ENCODE results near the gene HOGA1. TPM values are rescaled to one million over a fixed set of nuclear protein-coding genes. Genes with fewer than 3 reads are reported as not detected.

Gene HOGA1
- polyA plus RNA-seq, 1 of the 3 experiments (the other 2 are of a cell fraction): 2.9 TPM

DNA sequence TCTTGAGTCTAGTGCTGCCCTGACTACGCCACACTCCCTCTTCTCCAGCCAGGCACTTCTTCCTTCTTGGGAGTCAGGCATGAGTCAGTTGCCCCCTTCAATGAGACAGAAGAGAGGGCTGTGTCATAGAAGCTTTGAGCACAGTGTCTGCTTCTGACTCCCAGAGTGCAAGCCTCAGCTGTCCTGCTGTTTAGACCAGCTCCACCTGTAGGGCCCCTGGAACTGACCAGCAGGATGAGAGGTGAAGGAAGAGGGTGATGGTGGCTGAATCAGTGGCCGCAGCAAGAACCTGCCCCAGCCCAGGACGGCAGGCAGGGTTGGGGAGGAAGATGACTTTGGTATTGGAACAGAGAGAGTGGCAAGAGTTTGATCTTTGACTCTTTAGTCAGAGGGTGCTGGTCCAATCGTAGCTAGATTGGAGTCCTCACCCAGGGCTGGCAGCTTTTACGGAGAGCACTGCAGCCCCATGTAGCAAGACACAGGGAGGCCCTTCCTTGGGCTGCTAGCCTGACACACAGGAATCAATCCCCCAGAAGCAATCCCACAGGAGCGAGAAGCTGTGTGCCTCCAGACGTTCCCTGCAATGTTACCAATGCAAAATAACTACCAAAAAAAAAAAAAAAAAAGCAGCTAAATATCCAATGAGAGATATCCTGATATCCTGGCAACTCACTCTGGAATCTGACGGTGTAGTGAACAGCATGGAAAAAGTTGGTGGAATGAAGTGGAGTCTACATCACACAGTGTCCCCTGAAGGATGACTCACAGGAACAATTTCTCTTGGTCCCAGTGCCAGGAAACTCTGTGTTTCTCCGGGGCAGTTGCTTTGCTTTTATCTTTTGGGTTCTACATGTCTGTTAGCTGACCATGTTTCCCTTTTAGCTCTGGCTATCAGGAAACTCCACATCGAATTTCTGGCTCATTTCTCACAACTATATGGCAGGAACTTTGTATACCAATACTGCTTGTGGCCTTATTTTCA, 12.2 kb downstream of the HOGA1 start:
- peak; percentile 29 for DNase-seq
- Histone ChIP-seq H3K36me3 (replicated peaks in 1 of 2; ENCODE audit: control insufficient read depth in 1 of 2, insufficient read depth in 2 of 2, low read length in 1 of 2) (no peaks in the 10 kb centered on the region), H3K4me3 (ENCODE audit: low read depth in 2 of 2, low read length in 1 of 2) (peak overlapping the region in 1 of 2 experiments; percentile 7; a peak in 1 of 4 replicates), H3K9ac (peak overlapping the region; percentile 58), H3F3A (replicated peaks; ENCODE audit: insufficient read depth) (peaks cover 38% of the 10 kb centered on the region), H3K9me3 (no peaks in the 10 kb centered on the region), H3K9me2 (no peaks in the 10 kb centered on the region), H3K79me2 (ENCODE audit: insufficient read depth) (no peaks in the 10 kb centered on the region), H3K27me3 (ENCODE audit: insufficient read depth) (no peaks in the 10 kb centered on the region), H3K4me2 (peak overlapping the region; percentile 56), H3K27ac (ENCODE audit: low read depth in 2 of 2, low read length in 1 of 2) (peak overlapping the region; percentile 11 to 91; a peak in 3 of 4 replicates), H4K20me1 (ENCODE audit: insufficient read depth) (no peaks in the 10 kb centered on the region), H2AFZ (ENCODE audit: low read depth) (peak overlapping the region; percentile 32; the same call in 1 of the 2 replicates), H3K4me1 (ENCODE audit: control insufficient read depth in 1 of 2, insufficient read depth in 2 of 2, low read depth in 1 of 2, low read length in 1 of 2) (peaks cover 3 to 23% of the 10 kb centered on the region in 2 experiments; a peak in 3 of 4 replicates)
- whole genome bisulfite sequencing (ENCODE audit: low lambda C conversion rate): 12% methylated on average over 10 of the region's 10 CpGs
- TF ChIP-seq GABPA (IDR thresholded peaks at IDR 0.05; ENCODE audit: low read depth) (no peak), JUND (IDR thresholded peaks at IDR 0.05) (peak; percentile 81), SIN3A (IDR thresholded peaks at IDR 0.05; ENCODE audit: borderline replicate concordance, low read depth, low read length) (no peak), TAF1 (IDR thresholded peaks at IDR 0.05; ENCODE audit: borderline replicate concordance, low read depth, low read length) (no peak), FOSL2 (IDR thresholded peaks at IDR 0.05; ENCODE audit: borderline replicate concordance, low read depth) (peak; percentile 86), TCF12 (IDR thresholded peaks at IDR 0.05) (peak; percentile 41), FOXM1 (IDR thresholded peaks at IDR 0.05; ENCODE audit: low read depth) (no peak), NFIC (IDR thresholded peaks at IDR 0.05; ENCODE audit: borderline replicate concordance) (peak; percentile 77), EP300 (IDR thresholded peaks at IDR 0.05; ENCODE audit: borderline replicate concordance in 1 of 2, low read depth in 1 of 2, low read length in 1 of 2) (peak in 1 of 2 experiments; percentile 55; a peak in 1 of 4 replicates), TEAD4 (IDR thresholded peaks at IDR 0.05; ENCODE audit: borderline replicate concordance, insufficient read depth) (peak; percentile 39; the same call in 1 of the 2 replicates)
- TF ChIP-seq, protein P1, sequence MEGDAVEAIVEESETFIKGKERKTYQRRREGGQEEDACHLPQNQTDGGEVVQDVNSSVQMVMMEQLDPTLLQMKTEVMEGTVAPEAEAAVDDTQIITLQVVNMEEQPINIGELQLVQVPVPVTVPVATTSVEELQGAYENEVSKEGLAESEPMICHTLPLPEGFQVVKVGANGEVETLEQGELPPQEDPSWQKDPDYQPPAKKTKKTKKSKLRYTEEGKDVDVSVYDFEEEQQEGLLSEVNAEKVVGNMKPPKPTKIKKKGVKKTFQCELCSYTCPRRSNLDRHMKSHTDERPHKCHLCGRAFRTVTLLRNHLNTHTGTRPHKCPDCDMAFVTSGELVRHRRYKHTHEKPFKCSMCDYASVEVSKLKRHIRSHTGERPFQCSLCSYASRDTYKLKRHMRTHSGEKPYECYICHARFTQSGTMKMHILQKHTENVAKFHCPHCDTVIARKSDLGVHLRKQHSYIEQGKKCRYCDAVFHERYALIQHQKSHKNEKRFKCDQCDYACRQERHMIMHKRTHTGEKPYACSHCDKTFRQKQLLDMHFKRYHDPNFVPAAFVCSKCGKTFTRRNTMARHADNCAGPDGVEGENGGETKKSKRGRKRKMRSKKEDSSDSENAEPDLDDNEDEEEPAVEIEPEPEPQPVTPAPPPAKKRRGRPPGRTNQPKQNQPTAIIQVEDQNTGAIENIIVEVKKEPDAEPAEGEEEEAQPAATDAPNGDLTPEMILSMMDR (IDR thresholded peaks at IDR 0.05): 0 out of 2 replicates have a peak, but pooled peaks have one; percentile 11
- TF ChIP-seq, protein P2, sequence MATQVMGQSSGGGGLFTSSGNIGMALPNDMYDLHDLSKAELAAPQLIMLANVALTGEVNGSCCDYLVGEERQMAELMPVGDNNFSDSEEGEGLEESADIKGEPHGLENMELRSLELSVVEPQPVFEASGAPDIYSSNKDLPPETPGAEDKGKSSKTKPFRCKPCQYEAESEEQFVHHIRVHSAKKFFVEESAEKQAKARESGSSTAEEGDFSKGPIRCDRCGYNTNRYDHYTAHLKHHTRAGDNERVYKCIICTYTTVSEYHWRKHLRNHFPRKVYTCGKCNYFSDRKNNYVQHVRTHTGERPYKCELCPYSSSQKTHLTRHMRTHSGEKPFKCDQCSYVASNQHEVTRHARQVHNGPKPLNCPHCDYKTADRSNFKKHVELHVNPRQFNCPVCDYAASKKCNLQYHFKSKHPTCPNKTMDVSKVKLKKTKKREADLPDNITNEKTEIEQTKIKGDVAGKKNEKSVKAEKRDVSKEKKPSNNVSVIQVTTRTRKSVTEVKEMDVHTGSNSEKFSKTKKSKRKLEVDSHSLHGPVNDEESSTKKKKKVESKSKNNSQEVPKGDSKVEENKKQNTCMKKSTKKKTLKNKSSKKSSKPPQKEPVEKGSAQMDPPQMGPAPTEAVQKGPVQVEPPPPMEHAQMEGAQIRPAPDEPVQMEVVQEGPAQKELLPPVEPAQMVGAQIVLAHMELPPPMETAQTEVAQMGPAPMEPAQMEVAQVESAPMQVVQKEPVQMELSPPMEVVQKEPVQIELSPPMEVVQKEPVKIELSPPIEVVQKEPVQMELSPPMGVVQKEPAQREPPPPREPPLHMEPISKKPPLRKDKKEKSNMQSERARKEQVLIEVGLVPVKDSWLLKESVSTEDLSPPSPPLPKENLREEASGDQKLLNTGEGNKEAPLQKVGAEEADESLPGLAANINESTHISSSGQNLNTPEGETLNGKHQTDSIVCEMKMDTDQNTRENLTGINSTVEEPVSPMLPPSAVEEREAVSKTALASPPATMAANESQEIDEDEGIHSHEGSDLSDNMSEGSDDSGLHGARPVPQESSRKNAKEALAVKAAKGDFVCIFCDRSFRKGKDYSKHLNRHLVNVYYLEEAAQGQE (IDR thresholded peaks at IDR 0.05; ENCODE audit: low read depth, low read length): 0 out of 2 replicates have a peak, but pooled peaks have one; percentile 19
- TF ChIP-seq, protein P3, sequence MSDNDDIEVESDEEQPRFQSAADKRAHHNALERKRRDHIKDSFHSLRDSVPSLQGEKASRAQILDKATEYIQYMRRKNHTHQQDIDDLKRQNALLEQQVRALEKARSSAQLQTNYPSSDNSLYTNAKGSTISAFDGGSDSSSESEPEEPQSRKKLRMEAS (IDR thresholded peaks at IDR 0.05; ENCODE audit: low read depth): peak; percentile 34; the same call in 1 of the 2 replicates
- POLR2A ChIA-PET: interaction anchor here (0.6 kb wide), 1 partner anchor 237 kb away, joined by 3 read pairs; no protein-coding TSS in a partner anchor
- CTCF ChIA-PET: interaction anchor here (1.0 to 4.1 kb wide), 4 partner anchors 13 to 26 kb away, joined by 3 to 16 read pairs (median 4); partner anchors contain the start of gene ANKRD2
